Transverse colon (tissue), 4 donors: ENCODE data around the gene BPGM.

Experiments
- CTCF ChIP-seq, 5 experiments: fragments of 200-600 bp in 3 of 5; fragments of 450-650 bp in 2 of 5; sonication (generic) in 3 of 5; IDR thresholded peaks; 1 replicate in 2 of 5; 2 replicates in 3 of 5; pipeline ENCODE4 v1.5.1; 2016 to 2017; ENCODE audit warnings: antibody characterized with exemption in 5 of 5, inconsistent platforms in 3 of 5, mild to moderate bottlenecking in 2 of 5, moderate library complexity in 1 of 5
- EP300 ChIP-seq: sonication (generic); formaldehyde crosslinking; IDR thresholded peaks from one replicate; pipeline ENCODE4 v1.6.1; 2017; ENCODE audit warnings: antibody characterized with exemption, low read depth
- POLR2A ChIP-seq: fragments of 450-650 bp; IDR thresholded peaks from one replicate; pipeline ENCODE4 v1.6.1; 2016; ENCODE audit warnings: antibody characterized with exemption, mild to moderate bottlenecking, moderate library complexity
- POLR2AphosphoS5 ChIP-seq, 3 donors: sonication (generic); formaldehyde crosslinking; IDR thresholded peaks; one replicate each; pipeline ENCODE4 v1.6.1; 2016; ENCODE audit warnings: antibody characterized with exemption in 3 of 3

GRCh38 chr7:134616611-134617010, 30.0 kb upstream of the BPGM start:
- TF ChIP-seq CTCF (IDR thresholded peaks at IDR 0.05) (no peak), POLR2A (no peak), POLR2AphosphoS5 (IDR thresholded peaks at IDR 0.05) (no peak), EP300 (no peak)
